HepG2 (cell line): Measurements from ENCODE around the gene SYT14. TPM values are rescaled to one million over a fixed set of nuclear protein-coding genes. Genes with fewer than 3 reads are reported as not detected.

Source experiments
- ATAC-seq: fragments of 200-7000 bp; cut with Tn5 transposase; 3 replicates; pipeline ENCODE4 v1.9.1; 2020; ENCODE audit warnings: mild to moderate bottlenecking, moderate library complexity
- BruUV-seq: library from RNA; stranded (reverse); fragments of 400-500 nt; replicated peaks from 2 replicates; lab custom pipeline; 2021; lab: Mats Ljungman, UMichigan
- CTCF ChIA-PET: fragments of 300-600 bp; formaldehyde crosslinking; extraction: SDS; loops from one replicate; lab custom pipeline; 2021; ENCODE audit warnings: low total read pairs, inconsistent platforms, low intra/inter-chr PET ratio; lab: Yijun Ruan, JAX
- POLR2A ChIA-PET: fragments of 350-600 bp; sonication (Branson Sonifier 250); formaldehyde crosslinking; loops from one replicate; lab custom pipeline; 2020; ENCODE audit warnings: antibody characterized with exemption, inconsistent platforms; lab: Yijun Ruan, JAX
- DNase-seq: peaks from one replicate; pipeline ENCODE4 v3.0.0-alpha.2; 2015; ENCODE audit warnings: low spot score
- FAIRE-seq: peaks from 3 replicates; lab custom pipeline; 2011; peaks lifted over from hg19 to GRCh38; lab: Jason Lieb, UNC
- H2AFZ ChIP-seq: one replicate; pipeline ENCODE4 v1.6.1; 2011; ENCODE audit warnings: low read length, inconsistent platforms
- H3K27ac ChIP-seq: fragments of 300-600 bp; 3 replicates; pipeline ENCODE4 v1.8.0; 2011; ENCODE audit warnings: mixed run types, mild to moderate bottlenecking, mixed read lengths, low read length, inconsistent platforms; ENCODE audit not compliant: insufficient read depth; ENCODE audit errors: extremely low read length
- H3K27me3 ChIP-seq, 2 experiments: fragments of 200-600 bp in 1 of 2; 2 replicates in 1 of 2; 3 replicates in 1 of 2; pipeline versions ENCODE4 v1.6.0 to v1.8.0; 2011; ENCODE audit warnings: low read length in 2 of 2, mild to moderate bottlenecking in 2 of 2, moderate library complexity in 2 of 2, inconsistent platforms in 1 of 2; ENCODE audit not compliant: insufficient read depth in 2 of 2, control insufficient read depth in 1 of 2
- H3K36me3 ChIP-seq, 2 experiments: fragments of 200-600 bp in 1 of 2; replicated peaks in 1 of 2; 2 replicates in 1 of 2; 3 replicates in 1 of 2; pipeline versions ENCODE4 v1.5.1 to v1.8.0; 2011; ENCODE audit warnings: low read length in 2 of 2, inconsistent platforms in 1 of 2; ENCODE audit not compliant: insufficient read depth in 2 of 2, control insufficient read depth in 1 of 2
- H3K4me1 ChIP-seq: 2 replicates; pipeline ENCODE4 v1.5.1; 2012; ENCODE audit warnings: low read length, inconsistent platforms; ENCODE audit not compliant: insufficient read depth
- H3K4me2 ChIP-seq: 2 replicates; pipeline ENCODE4 v1.6.0; 2011; ENCODE audit warnings: low read depth, low read length, inconsistent platforms
- H3K4me3 ChIP-seq, 3 experiments: fragments of 200-600 bp in 1 of 3; sonication (generic), shearing (Covaris generic) in 1 of 3; replicated peaks in 1 of 3; 2 replicates each; pipeline ENCODE4 v1.5.1; 2011 to 2016; ENCODE audit warnings: low read length in 3 of 3, inconsistent platforms in 2 of 3, low read depth in 2 of 3, mild to moderate bottlenecking in 2 of 3, control low read depth in 1 of 3, mixed read lengths in 1 of 3; ENCODE audit not compliant: insufficient read depth in 1 of 3
- H3K79me2 ChIP-seq: one replicate; pipeline ENCODE4 v1.6.1; 2011; ENCODE audit warnings: low read length, inconsistent platforms; ENCODE audit not compliant: insufficient read depth
- H3K9ac ChIP-seq: 2 replicates; pipeline ENCODE4 v1.6.0; 2011; ENCODE audit warnings: mild to moderate bottlenecking, low read depth, low read length, inconsistent platforms; ENCODE audit not compliant: insufficient read depth
- H3K9me3 ChIP-seq: 2 replicates; pipeline ENCODE4 v1.5.1; 2012; ENCODE audit warnings: mild to moderate bottlenecking, low read length
- H4K20me1 ChIP-seq: 2 replicates; pipeline ENCODE4 v1.6.0; 2011; ENCODE audit warnings: inconsistent platforms, mild to moderate bottlenecking, low read length, moderate library complexity; ENCODE audit not compliant: insufficient read depth
- ATM ChIP-seq: fragments of 450-650 bp; IDR thresholded peaks from 2 replicates; pipeline ENCODE4 v1.7.1; 2017; ENCODE audit warnings: mild to moderate bottlenecking, borderline replicate concordance
- CBX5 ChIP-seq: sonication (generic); formaldehyde crosslinking; IDR thresholded peaks from 2 replicates; pipeline ENCODE4 v1.4.0; 2020; ENCODE audit warnings: missing genetic modification reagents, borderline replicate concordance
- FOXA3 ChIP-seq: IDR thresholded peaks from 2 replicates; pipeline ENCODE4 v1.6.1; 2016; ENCODE audit warnings: missing genetic modification reagents, missing compliant biosample characterization
- KAT7 ChIP-seq: IDR thresholded peaks from 2 replicates; pipeline ENCODE4 v1.6.1; 2018; ENCODE audit warnings: borderline replicate concordance, missing compliant biosample characterization
- PRDM15 ChIP-seq: sonication (generic); formaldehyde crosslinking; IDR thresholded peaks from 2 replicates; pipeline ENCODE4 v1.4.0; 2020; ENCODE audit warnings: missing genetic modification reagents
- RFX3 ChIP-seq: IDR thresholded peaks from 2 replicates; pipeline ENCODE4 v1.6.1; 2016; ENCODE audit warnings: missing biosample characterization, missing genetic modification reagents
- SP140L ChIP-seq: sonication (generic); formaldehyde crosslinking; IDR thresholded peaks from 2 replicates; pipeline ENCODE4 v1.4.0; 2020; ENCODE audit warnings: missing genetic modification reagents, borderline replicate concordance
- TCF7L2 ChIP-seq: IDR thresholded peaks from 2 replicates; pipeline ENCODE4 v1.6.1; 2011; ENCODE audit warnings: mild to moderate bottlenecking, low read depth, low read length, moderate library complexity
- TMF1 ChIP-seq: sonication (generic); formaldehyde crosslinking; IDR thresholded peaks from 2 replicates; pipeline ENCODE4 v1.8.1; 2022; ENCODE audit warnings: low read depth, missing genetic modification reagents
- ZFAT ChIP-seq: sonication (generic); formaldehyde crosslinking; conservative IDR thresholded peaks from 2 replicates; pipeline ENCODE4 v1.8.1; 2023; ENCODE audit warnings: missing genetic modification reagents, inconsistent platforms
- ZFP90 ChIP-seq: sonication (generic); formaldehyde crosslinking; IDR thresholded peaks from 2 replicates; pipeline ENCODE4 v1.8.0; 2022; ENCODE audit warnings: missing genetic modification reagents, mild to moderate bottlenecking, inconsistent platforms, borderline replicate concordance
- ZNF546 ChIP-seq: sonication (generic); formaldehyde crosslinking; conservative IDR thresholded peaks from 2 replicates; pipeline ENCODE4 v1.8.1; 2023; ENCODE audit warnings: mild to moderate bottlenecking, missing genetic modification reagents
- ZNF605 ChIP-seq: sonication (generic); formaldehyde crosslinking; IDR thresholded peaks from 2 replicates; pipeline ENCODE4 v1.8.0; 2022; ENCODE audit warnings: mild to moderate bottlenecking, missing genetic modification reagents
- ZNF713 ChIP-seq: sonication (generic); formaldehyde crosslinking; IDR thresholded peaks from 2 replicates; pipeline ENCODE4 v1.4.0; 2020; ENCODE audit warnings: mild to moderate bottlenecking, missing genetic modification reagents
- ZNF790 ChIP-seq: sonication (generic); formaldehyde crosslinking; IDR thresholded peaks from 2 replicates; pipeline ENCODE4 v1.8.0; 2022; ENCODE audit warnings: missing genetic modification reagents, mild to moderate bottlenecking, borderline replicate concordance
- WGBS: methylation state at CpG from one replicate; pipeline ENCODE4 v1.1.6; 2017; ENCODE audit warnings: low lambda C conversion rate; 5-methylcytosine and 5-hydroxymethylcytosine counted together
- in situ Hi-C: cut with HindIII; loops from 2 replicates; pipeline ENCODE4 v1.10.0; 2017; ENCODE audit warnings: low pct_unique_long_range_greater_than_20kb; ENCODE audit not compliant: extremely low pct_ligation_motif_present
- intact Hi-C: fragments of 100-400 bp; cut with micrococcal nuclease; formaldehyde crosslinking; loops from one replicate; pipeline ENCODE4 v1.10.0; 2022; ENCODE audit not compliant: unreplicated experiment
- polyA plus RNA-seq, 8 experiments: library from polyadenylated mRNA; depleted of rRNA in 3 of 8; stranded (reverse) in 7 of 8; unstranded in 1 of 8; fragments of >200 nt; fragmentation: Illumina TruSeq in 4 of 8; extraction: Trizol in 4 of 8; gene quantifications; 2 replicates each; pipeline versions ENCODE4 v1.2.1 to v1.2.3, GENCODE V29; 2011 to 2016; ENCODE audit warnings: low read depth in 4 of 8, missing spikeins in 1 of 8, mixed read lengths in 1 of 8; ENCODE audit not compliant: insufficient read depth in 1 of 8
- total RNA-seq, 5 experiments: library from RNA; depleted of rRNA; stranded (reverse); fragments of >200 nt; fragmentation: Illumina TruSeq; extraction: Trizol; gene quantifications; 2 replicates each; pipeline ENCODE4 v1.2.3, GENCODE V29; 2016; ENCODE audit warnings: low read depth in 1 of 5
- TF ChIP-seq, protein P1 (sequence below): sonication (generic); formaldehyde crosslinking; IDR thresholded peaks from 2 replicates; pipeline ENCODE4 v1.4.0; 2020; ENCODE audit warnings: missing genetic modification reagents, borderline replicate concordance
- TF ChIP-seq, protein P2 (sequence below): IDR thresholded peaks from 2 replicates; pipeline ENCODE4 v1.6.1; 2016

The SYT14 gene
- total and polyA plus RNA-seq, 2 of the 13 experiments (the other 11 are each of a cell fraction or from before 2014, with no cell fraction given) = not detected

DNA sequence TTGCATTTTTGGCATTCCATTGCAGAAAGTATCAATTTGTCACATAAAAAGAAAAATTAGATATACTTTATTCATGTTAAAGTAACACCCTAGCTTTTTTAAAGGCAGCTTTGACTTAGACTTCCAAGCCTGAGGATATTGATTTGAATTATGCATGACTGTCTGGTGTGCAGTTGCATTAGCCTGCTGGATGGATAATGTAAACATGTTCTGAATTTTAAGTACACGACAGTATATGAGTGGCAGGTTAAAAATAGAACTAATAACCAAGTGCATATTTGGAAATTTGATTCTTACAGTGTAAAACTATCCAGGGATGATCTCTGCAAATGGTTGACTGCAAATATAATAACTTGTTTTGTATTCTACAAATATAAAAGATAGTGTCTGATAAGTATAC lies 124.0 kb downstream of the SYT14 start:
- Histone ChIP-seq H3K9me3 (no peaks in the 10 kb centered on the region), H3K4me1 (no peaks in the 10 kb centered on the region), H4K20me1 (no peaks in the 10 kb centered on the region), H3K4me3 (no peak overlapping the region), H3K79me2 (no peaks in the 10 kb centered on the region), H3K27ac (no peak overlapping the region), H2AFZ (no peak overlapping the region), H3K36me3 (no peaks in the 10 kb centered on the region), H3K27me3 (no peaks in the 10 kb centered on the region; a peak in 1 of 5 replicates), H3K4me2 (no peak overlapping the region), H3K9ac (no peak overlapping the region)
- TF ChIP-seq CBX5 (no peak), ZNF790 (CRISPR knock-in tag) (no peak), FOXA3 (CRISPR knock-in tag) (no peak), PRDM15 (no peak), SP140L (no peak), RFX3 (CRISPR knock-in tag) (no peak), ATM (no peak), ZNF713 (CRISPR knock-in tag) (no peak), KAT7 (no peak), TMF1 (CRISPR knock-in tag) (no peak), ZNF605 (CRISPR knock-in tag) (no peak), TCF7L2 (no peak), ZNF546 (CRISPR knock-in tag) (no peak), ZFP90 (CRISPR knock-in tag) (no peak), ZFAT (CRISPR knock-in tag) (no peak)
- TF ChIP-seq, protein P1, sequence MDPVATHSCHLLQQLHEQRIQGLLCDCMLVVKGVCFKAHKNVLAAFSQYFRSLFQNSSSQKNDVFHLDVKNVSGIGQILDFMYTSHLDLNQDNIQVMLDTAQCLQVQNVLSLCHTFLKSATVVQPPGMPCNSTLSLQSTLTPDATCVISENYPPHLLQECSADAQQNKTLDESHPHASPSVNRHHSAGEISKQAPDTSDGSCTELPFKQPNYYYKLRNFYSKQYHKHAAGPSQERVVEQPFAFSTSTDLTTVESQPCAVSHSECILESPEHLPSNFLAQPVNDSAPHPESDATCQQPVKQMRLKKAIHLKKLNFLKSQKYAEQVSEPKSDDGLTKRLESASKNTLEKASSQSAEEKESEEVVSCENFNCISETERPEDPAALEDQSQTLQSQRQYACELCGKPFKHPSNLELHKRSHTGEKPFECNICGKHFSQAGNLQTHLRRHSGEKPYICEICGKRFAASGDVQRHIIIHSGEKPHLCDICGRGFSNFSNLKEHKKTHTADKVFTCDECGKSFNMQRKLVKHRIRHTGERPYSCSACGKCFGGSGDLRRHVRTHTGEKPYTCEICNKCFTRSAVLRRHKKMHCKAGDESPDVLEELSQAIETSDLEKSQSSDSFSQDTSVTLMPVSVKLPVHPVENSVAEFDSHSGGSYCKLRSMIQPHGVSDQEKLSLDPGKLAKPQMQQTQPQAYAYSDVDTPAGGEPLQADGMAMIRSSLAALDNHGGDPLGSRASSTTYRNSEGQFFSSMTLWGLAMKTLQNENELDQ (CRISPR knock-in tag) = no peak
- TF ChIP-seq, protein P2, sequence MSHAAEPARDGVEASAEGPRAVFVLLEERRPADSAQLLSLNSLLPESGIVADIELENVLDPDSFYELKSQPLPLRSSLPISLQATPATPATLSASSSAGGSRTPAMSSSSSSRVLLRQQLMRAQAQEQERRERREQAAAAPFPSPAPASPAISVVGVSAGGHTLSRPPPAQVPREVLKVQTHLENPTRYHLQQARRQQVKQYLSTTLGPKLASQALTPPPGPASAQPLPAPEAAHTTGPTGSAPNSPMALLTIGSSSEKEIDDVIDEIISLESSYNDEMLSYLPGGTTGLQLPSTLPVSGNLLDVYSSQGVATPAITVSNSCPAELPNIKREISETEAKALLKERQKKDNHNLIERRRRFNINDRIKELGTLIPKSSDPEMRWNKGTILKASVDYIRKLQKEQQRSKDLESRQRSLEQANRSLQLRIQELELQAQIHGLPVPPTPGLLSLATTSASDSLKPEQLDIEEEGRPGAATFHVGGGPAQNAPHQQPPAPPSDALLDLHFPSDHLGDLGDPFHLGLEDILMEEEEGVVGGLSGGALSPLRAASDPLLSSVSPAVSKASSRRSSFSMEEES = no peak
- no peak for FAIRE-seq
- in situ Hi-C loops (no loop called here), intact Hi-C loops (no loop called here)
- no TSS peak for BruUV-seq
- ChIA-PET CTCF (no interaction called here), POLR2A (no interaction called here)
- ATAC-seq = no peak
- DNase-seq = no peak
- WGBS = 0% methylated on average over 1 of the region's 1 CpG
